ENCODE results near the gene SAMHD1. TPM values are rescaled to one million over a fixed set of nuclear protein-coding genes. Genes with fewer than 3 reads are reported as not detected.
"Not testable (repeated sequence)": the region's sequence is repeated elsewhere in the genome, so short reads cannot be mapped to it uniquely, and the experiment has no call there.

SAMHD1 gene
- total RNA-seq, 1 donor from 2014 or later = 30.8 TPM

GRCh38 chr20:36880741-36881250 is 70.7 kb downstream of the SAMHD1 start:
- peaks cover 1% of the 10 kb centered on the region for H3K4me1 Mint-ChIP-seq (ENCODE audit: low read depth, unreplicated experiment)
- H3K27ac Mint-ChIP-seq (ENCODE audit: unreplicated experiment) = no peak overlapping the region
- peaks cover 8% of the 10 kb centered on the region for H3K27me3 Mint-ChIP-seq (ENCODE audit: unreplicated experiment)
- H3K36me3 Mint-ChIP-seq (ENCODE audit: unreplicated experiment) = no peaks in the 10 kb centered on the region
- no peak overlapping the region for H3K4me3 Mint-ChIP-seq (ENCODE audit: unreplicated experiment)
- H3K9me3 Mint-ChIP-seq (ENCODE audit: unreplicated experiment) = peaks cover 3% of the 10 kb centered on the region
- no peak for DNase-seq
- TF ChIP-seq CTCF (IDR thresholded peaks at IDR 0.05; ENCODE audit: partially characterized antibody, unreplicated experiment) = no peak

DNA sequence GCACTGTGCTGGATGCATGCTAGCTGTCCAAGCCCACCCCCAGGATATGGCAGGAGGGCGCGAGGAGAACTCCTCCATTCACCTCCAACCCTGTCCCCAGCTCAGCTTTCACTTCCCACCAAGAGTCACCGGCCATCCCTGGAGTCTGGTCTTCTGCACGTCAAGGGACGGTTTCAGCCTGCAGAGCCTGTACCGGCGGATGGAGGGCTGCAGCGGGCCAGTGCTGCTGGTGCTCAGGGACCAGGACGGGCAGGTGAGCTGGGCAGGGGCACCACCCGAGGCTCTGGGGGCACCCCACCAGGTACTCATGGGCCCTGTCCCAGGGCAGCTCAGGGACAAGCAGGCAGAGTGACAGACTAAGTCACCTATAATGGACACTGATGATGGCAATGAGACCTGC is 72.6 kb downstream of the SAMHD1 start:
- H3K36me3 Mint-ChIP-seq (ENCODE audit: unreplicated experiment) = no peaks in the 10 kb centered on the region
- no peak for TF ChIP-seq CTCF (IDR thresholded peaks at IDR 0.05; ENCODE audit: partially characterized antibody, unreplicated experiment)
- H3K9me3 Mint-ChIP-seq (ENCODE audit: unreplicated experiment) = no peaks in the 10 kb centered on the region
- H3K27me3 Mint-ChIP-seq (ENCODE audit: unreplicated experiment) = peaks cover 5% of the 10 kb centered on the region
- H3K4me1 Mint-ChIP-seq (ENCODE audit: low read depth, unreplicated experiment) = no peaks in the 10 kb centered on the region
- H3K27ac Mint-ChIP-seq (ENCODE audit: unreplicated experiment) = no peak overlapping the region
- no peak for DNase-seq
- no peak overlapping the region for H3K4me3 Mint-ChIP-seq (ENCODE audit: unreplicated experiment)

DNA sequence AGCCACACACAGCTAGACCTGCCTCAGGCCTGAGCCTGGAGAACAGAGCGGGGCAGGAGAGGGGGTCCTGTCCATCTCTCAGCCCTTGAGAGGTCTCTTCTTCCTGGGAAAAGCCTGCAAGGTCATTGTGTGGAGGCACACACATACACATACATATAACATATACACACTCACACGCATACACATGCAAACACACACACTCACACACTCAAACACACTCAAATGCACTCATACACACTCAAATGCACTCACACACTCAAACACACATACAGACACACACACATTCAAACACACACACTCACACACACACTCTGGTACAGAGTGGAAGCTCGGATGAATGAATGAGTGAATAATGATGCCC is 75.1 kb downstream of the SAMHD1 start:
- no peak for DNase-seq
- Mint-ChIP-seq H3K36me3 (ENCODE audit: unreplicated experiment) (no peaks in the 10 kb centered on the region), H3K4me1 (ENCODE audit: low read depth, unreplicated experiment) (no peaks in the 10 kb centered on the region), H3K27ac (ENCODE audit: unreplicated experiment) (no peak overlapping the region), H3K27me3 (ENCODE audit: unreplicated experiment) (peaks cover 5% of the 10 kb centered on the region), H3K4me3 (ENCODE audit: unreplicated experiment) (no peak overlapping the region), H3K9me3 (ENCODE audit: unreplicated experiment) (no peaks in the 10 kb centered on the region)
- TF ChIP-seq CTCF (IDR thresholded peaks at IDR 0.05; ENCODE audit: partially characterized antibody, unreplicated experiment) = no peak

DNA sequence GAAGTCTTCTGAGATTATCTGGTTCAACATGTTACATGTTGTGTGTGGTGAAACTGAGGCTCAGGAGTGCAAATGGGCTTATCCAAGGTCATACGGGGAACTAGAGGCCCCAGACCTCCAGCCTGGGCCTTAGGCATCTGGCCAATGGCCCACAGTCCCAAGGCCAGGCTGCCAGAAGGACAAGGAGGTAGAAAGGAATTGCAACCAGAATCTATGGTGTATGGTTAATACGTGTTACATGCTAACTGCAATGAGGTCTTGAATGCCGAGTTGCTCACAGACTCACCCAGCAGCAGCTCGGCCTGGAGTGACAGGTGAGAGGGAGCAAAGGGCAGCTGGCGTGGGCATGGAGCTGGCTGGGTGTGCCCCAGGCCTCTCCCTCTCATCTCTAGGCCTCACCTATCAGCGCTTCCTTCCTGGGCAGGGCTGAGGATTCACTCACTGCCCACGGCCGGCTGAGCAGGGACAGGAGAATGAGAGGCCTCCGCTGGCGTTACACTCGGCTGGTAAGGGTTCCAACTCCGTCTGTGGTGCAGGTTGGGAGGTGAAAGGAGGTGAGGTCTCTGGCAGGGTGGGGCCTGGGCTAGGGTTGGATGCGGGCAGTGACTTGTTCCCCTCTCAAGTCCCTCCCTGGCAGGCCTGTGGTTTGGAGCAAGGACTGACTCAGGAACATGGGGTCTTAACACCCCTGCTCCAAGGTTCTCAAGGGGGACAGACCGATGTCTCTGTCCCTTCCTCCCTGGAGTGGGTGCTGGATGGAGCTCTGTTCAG is 75.6 kb downstream of the SAMHD1 start, which contains the start of gene TLDC2:
Gene TLDC2, plus strand, starts transcription at position 437 of the 771 bp plus-strand sequence. Its CDS starts 37 bp downstream, at position 474.
- DNase-seq = no peak

DNA sequence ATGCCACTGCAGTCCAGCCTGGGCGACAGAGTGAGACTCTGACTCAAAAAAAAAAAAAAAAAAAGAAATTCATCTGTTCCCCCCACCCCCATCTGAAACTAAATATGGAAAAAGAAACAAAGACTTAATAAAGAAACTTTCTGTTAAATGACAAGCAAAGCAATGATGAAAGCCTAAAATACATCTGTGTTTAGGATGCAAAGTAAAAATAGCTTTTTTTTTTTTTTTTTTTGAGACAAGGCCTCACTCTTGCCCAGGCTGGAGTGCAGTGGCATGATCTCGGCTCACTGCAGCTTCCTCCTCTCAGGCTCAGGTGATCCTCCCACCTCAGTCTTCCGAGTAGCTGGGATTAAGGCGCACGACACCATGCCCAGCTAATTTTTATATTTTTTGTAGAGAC is 76.4 kb downstream of the SAMHD1 start:
- not testable (repeated sequence) for H3K4me3 Mint-ChIP-seq (ENCODE audit: unreplicated experiment); H3K27me3 Mint-ChIP-seq (ENCODE audit: unreplicated experiment); H3K36me3 Mint-ChIP-seq (ENCODE audit: unreplicated experiment); H3K4me1 Mint-ChIP-seq (ENCODE audit: low read depth, unreplicated experiment); DNase-seq; H3K27ac Mint-ChIP-seq (ENCODE audit: unreplicated experiment); H3K9me3 Mint-ChIP-seq (ENCODE audit: unreplicated experiment)

More for the DNA sequence above, 75.6 kb downstream of the SAMHD1 start, which contains the start of gene TLDC2:
- no peak for TF ChIP-seq CTCF (IDR thresholded peaks at IDR 0.05; ENCODE audit: partially characterized antibody, unreplicated experiment)
- no peaks in the 10 kb centered on the region for H3K4me1 Mint-ChIP-seq (ENCODE audit: low read depth, unreplicated experiment)
- no peaks in the 10 kb centered on the region for H3K36me3 Mint-ChIP-seq (ENCODE audit: unreplicated experiment)
- H3K9me3 Mint-ChIP-seq (ENCODE audit: unreplicated experiment) = no peaks in the 10 kb centered on the region
- no peak within 1 kb of the TSS for H3K27ac Mint-ChIP-seq (ENCODE audit: unreplicated experiment)
- H3K27me3 Mint-ChIP-seq (ENCODE audit: unreplicated experiment) = peaks cover 1% of the 10 kb centered on the region
- H3K4me3 Mint-ChIP-seq (ENCODE audit: unreplicated experiment) = no peak within 1 kb of the TSS
